Loucy (cell line): ENCODE results near the gene C17orf114.

Source experiments
- CTCF ChIP-seq: fragments of 200-600 bp; sonication (generic); conservative IDR thresholded peaks from 2 replicates; pipeline ENCODE4 v1.5.1; 2014; ENCODE audit warnings: mild to moderate bottlenecking, antibody characterized with exemption, low read length
- EZH2phosphoT487 ChIP-seq: fragments of 200-600 bp; IDR thresholded peaks from 2 replicates; pipeline ENCODE4 v1.6.1; 2018; ENCODE audit warnings: antibody characterized with exemption, mild to moderate bottlenecking, moderate library complexity, borderline replicate concordance

GRCh38 chr17:4777969-4778760 lies 24.0 kb downstream of the C17orf114 start:
- TF ChIP-seq CTCF: no peak
- TF ChIP-seq EZH2phosphoT487: no peak
